ENCODE results near the gene POLE3.

DNA sequence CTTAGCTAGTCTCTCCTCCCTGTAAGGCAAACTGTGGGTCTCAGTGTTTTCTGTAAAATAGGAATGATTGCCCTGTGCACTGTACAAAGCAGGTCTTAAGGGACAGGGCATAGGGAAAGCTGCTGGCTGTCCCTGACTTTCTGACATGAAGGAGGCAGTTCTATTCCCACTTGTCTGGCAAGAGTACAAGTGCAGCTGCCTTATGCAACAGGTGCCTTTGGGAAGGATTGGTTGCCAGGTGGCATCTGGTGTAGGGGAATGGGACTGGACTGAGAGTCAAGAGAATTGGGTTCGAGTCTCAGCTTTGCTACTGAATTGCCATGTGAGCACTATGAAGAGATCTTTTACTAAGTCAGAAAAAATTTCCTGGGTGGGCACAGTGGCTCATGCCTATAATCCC, 51.1 kb downstream of the POLE3 start:
- TF ChIP-seq EZH2phosphoT487 (IDR thresholded peaks at IDR 0.05; ENCODE audit: borderline replicate concordance): no peak
- TF ChIP-seq, protein P1, sequence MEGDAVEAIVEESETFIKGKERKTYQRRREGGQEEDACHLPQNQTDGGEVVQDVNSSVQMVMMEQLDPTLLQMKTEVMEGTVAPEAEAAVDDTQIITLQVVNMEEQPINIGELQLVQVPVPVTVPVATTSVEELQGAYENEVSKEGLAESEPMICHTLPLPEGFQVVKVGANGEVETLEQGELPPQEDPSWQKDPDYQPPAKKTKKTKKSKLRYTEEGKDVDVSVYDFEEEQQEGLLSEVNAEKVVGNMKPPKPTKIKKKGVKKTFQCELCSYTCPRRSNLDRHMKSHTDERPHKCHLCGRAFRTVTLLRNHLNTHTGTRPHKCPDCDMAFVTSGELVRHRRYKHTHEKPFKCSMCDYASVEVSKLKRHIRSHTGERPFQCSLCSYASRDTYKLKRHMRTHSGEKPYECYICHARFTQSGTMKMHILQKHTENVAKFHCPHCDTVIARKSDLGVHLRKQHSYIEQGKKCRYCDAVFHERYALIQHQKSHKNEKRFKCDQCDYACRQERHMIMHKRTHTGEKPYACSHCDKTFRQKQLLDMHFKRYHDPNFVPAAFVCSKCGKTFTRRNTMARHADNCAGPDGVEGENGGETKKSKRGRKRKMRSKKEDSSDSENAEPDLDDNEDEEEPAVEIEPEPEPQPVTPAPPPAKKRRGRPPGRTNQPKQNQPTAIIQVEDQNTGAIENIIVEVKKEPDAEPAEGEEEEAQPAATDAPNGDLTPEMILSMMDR (conservative IDR thresholded peaks at IDR 0.05; ENCODE audit: low read length): no peak

Measured in Loucy (cell line).